H1 (cell line): Measurements from ENCODE around the gene STX16. TPM values are rescaled to one million over a fixed set of nuclear protein-coding genes. Genes with fewer than 3 reads are reported as not detected.

Experiments
- CTCF ChIA-PET: fragments of 300-600 bp; sonication (Branson Sonifier 250); formaldehyde crosslinking; loops from one replicate; lab custom pipeline; 2021; ENCODE audit not compliant: partially characterized antibody; lab: Charles Lee
- POLR2A ChIA-PET: fragments of 300-600 bp; sonication (Branson Sonifier 250); formaldehyde crosslinking; loops from one replicate; lab custom pipeline; 2021; ENCODE audit warnings: inconsistent platforms; ENCODE audit not compliant: partially characterized antibody; lab: Charles Lee
- DNase-seq, 2 experiments: peaks; one replicate each; pipeline versions ENCODE4 v3.0.0 to v3.0.0-alpha.2; 2010 to 2022; ENCODE audit warnings: low spot score in 2 of 2, low read depth in 1 of 2, mixed read lengths in 1 of 2
- FAIRE-seq: peaks from 2 replicates; lab custom pipeline; 2011; peaks lifted over from hg19 to GRCh38; lab: Jason Lieb, UNC
- H2AFZ ChIP-seq: 2 replicates; pipeline ENCODE4 v1.8.1; 2012; ENCODE audit warnings: low read length, inconsistent platforms
- H2AK5ac ChIP-seq: 2 replicates; pipeline ENCODE4 v1.6.1; 2013; ENCODE audit warnings: low read depth, low read length
- H2BK120ac ChIP-seq: replicated peaks from 2 replicates; pipeline ENCODE3; 2013; ENCODE audit warnings: low read depth, low read length, inconsistent platforms
- H2BK12ac ChIP-seq: 2 replicates; pipeline ENCODE4 v1.6.1; 2013; ENCODE audit warnings: low read depth, low read length
- H2BK15ac ChIP-seq: 2 replicates; pipeline ENCODE4 v1.6.1; 2013; ENCODE audit warnings: low read length
- H2BK20ac ChIP-seq: 2 replicates; pipeline ENCODE4 v1.6.1; 2013; ENCODE audit warnings: low read length
- H2BK5ac ChIP-seq: 2 replicates; pipeline ENCODE4 v1.6.1; 2013; ENCODE audit warnings: low read depth, low read length
- H3K14ac ChIP-seq: 2 replicates; pipeline ENCODE4 v1.6.1; 2013; ENCODE audit warnings: inconsistent platforms; ENCODE audit not compliant: insufficient read length
- H3K18ac ChIP-seq: 2 replicates; pipeline ENCODE4 v1.6.1; 2013; ENCODE audit warnings: low read length; ENCODE audit errors: extremely low read depth
- H3K23ac ChIP-seq: 2 replicates; pipeline ENCODE4 v1.6.1; 2013; ENCODE audit warnings: inconsistent platforms; ENCODE audit not compliant: insufficient read length
- H3K23me2 ChIP-seq: 2 replicates; pipeline ENCODE4 v1.6.1; 2013; ENCODE audit warnings: low read depth, low read length
- H3K27ac ChIP-seq: 2 replicates; pipeline ENCODE4 v1.6.1; 2011; ENCODE audit warnings: low read depth, low read length, inconsistent platforms
- H3K27me3 ChIP-seq, 4 experiments: replicated peaks in 1 of 4; 1 replicate in 1 of 4; 2 replicates in 3 of 4; pipeline versions ENCODE4 v1.6.1 to v1.8.1; 2011 to 2013; ENCODE audit warnings: low read length in 3 of 4, mild to moderate bottlenecking in 3 of 4, inconsistent platforms in 2 of 4, mixed read lengths in 2 of 4, moderate library complexity in 1 of 4; ENCODE audit not compliant: control insufficient read depth in 3 of 4, insufficient read depth in 3 of 4; ENCODE audit errors: extremely low read depth in 1 of 4
- H3K36me3 ChIP-seq, 4 experiments: 2 replicates each; pipeline versions ENCODE4 v1.6.1 to v1.8.1; 2011 to 2013; ENCODE audit warnings: mild to moderate bottlenecking in 4 of 4, low read length in 3 of 4, moderate library complexity in 2 of 4, control low read depth in 1 of 4, inconsistent platforms in 1 of 4; ENCODE audit not compliant: insufficient read depth in 4 of 4, control insufficient read depth in 2 of 4
- H3K4ac ChIP-seq: replicated peaks from 2 replicates; pipeline ENCODE3; 2013; ENCODE audit warnings: low read length, low read depth, mixed read lengths, inconsistent platforms; ENCODE audit not compliant: insufficient read length
- H3K4me1 ChIP-seq, 4 experiments: replicated peaks in 1 of 4; 1 replicate in 1 of 4; 2 replicates in 3 of 4; pipeline versions ENCODE4 v1.6.1 to v1.8.1; 2011 to 2013; ENCODE audit warnings: low read length in 3 of 4, inconsistent platforms in 2 of 4, mixed read lengths in 1 of 4; ENCODE audit not compliant: insufficient read depth in 4 of 4, control insufficient read depth in 3 of 4
- H3K4me2 ChIP-seq, 2 experiments: 2 replicates each; pipeline versions ENCODE4 v1.6.1 to v1.8.1; 2011 to 2013; ENCODE audit warnings: low read depth in 2 of 2, low read length in 2 of 2, control low read depth in 1 of 2, inconsistent platforms in 1 of 2, mild to moderate bottlenecking in 1 of 2; ENCODE audit not compliant: insufficient read depth in 1 of 2
- H3K4me3 ChIP-seq, 4 experiments: fragments of 200-600, 300-600 bp in 1 of 4; sonication (generic), shearing (Covaris generic), sonication (Bioruptor Twin) in 1 of 4; 2 replicates each; pipeline versions ENCODE4 v1.5.1 to v1.8.1; 2011 to 2016; ENCODE audit warnings: low read length in 4 of 4, low read depth in 3 of 4, control low read depth in 2 of 4, inconsistent platforms in 2 of 4, mild to moderate bottlenecking in 2 of 4, mixed read lengths in 1 of 4, moderate library complexity in 1 of 4; ENCODE audit not compliant: insufficient read depth in 2 of 4; ENCODE audit errors: extremely low read depth in 1 of 4
- H3K56ac ChIP-seq: replicated peaks from 2 replicates; pipeline ENCODE3; 2013; ENCODE audit warnings: low read depth, mild to moderate bottlenecking, mixed read lengths, low read length, inconsistent platforms; ENCODE audit not compliant: insufficient read length
- H3K79me1 ChIP-seq: 2 replicates; pipeline ENCODE4 v1.6.1; 2013; ENCODE audit warnings: low read depth, low read length, control low read depth
- H3K79me2 ChIP-seq, 2 experiments: 2 replicates each; pipeline versions ENCODE4 v1.6.1 to v1.8.1; 2012 to 2013; ENCODE audit warnings: low read length in 2 of 2, mild to moderate bottlenecking in 2 of 2, inconsistent platforms in 1 of 2; ENCODE audit not compliant: insufficient read depth in 2 of 2, control insufficient read depth in 1 of 2
- H3K9ac ChIP-seq, 4 experiments: replicated peaks in 1 of 4; 1 replicate in 1 of 4; 2 replicates in 3 of 4; pipeline versions ENCODE4 v1.6.1 to v1.8.1; 2011 to 2013; ENCODE audit warnings: low read depth in 3 of 4, low read length in 3 of 4, control low read depth in 2 of 4, mild to moderate bottlenecking in 2 of 4, moderate library complexity in 2 of 4, inconsistent platforms in 1 of 4; ENCODE audit errors: extremely low read depth in 1 of 4
- H3K9me3 ChIP-seq, 2 experiments: 2 replicates each; pipeline versions ENCODE4 v1.6.1 to v1.8.1; 2012 to 2013; ENCODE audit warnings: mild to moderate bottlenecking in 2 of 2, moderate library complexity in 2 of 2, control low read depth in 1 of 2, inconsistent platforms in 1 of 2, low read depth in 1 of 2, low read length in 1 of 2, mixed read lengths in 1 of 2; ENCODE audit not compliant: insufficient read depth in 2 of 2
- H4K20me1 ChIP-seq, 2 experiments: replicated peaks in 1 of 2; 2 replicates each; pipeline versions ENCODE3 to v1.8.1; 2011 to 2013; ENCODE audit warnings: inconsistent platforms in 2 of 2, low read length in 2 of 2, mild to moderate bottlenecking in 1 of 2; ENCODE audit not compliant: insufficient read depth in 2 of 2, control insufficient read depth in 1 of 2
- H4K5ac ChIP-seq: 2 replicates; pipeline ENCODE4 v1.6.1; 2013; ENCODE audit warnings: low read length, low read depth, mixed read lengths, inconsistent platforms; ENCODE audit not compliant: insufficient read length
- H4K8ac ChIP-seq: 2 replicates; pipeline ENCODE4 v1.8.0; 2013; ENCODE audit warnings: mild to moderate bottlenecking, moderate library complexity, low read length, inconsistent platforms; ENCODE audit not compliant: insufficient read depth; ENCODE audit errors: extremely low read depth
- H4K91ac ChIP-seq: replicated peaks from 2 replicates; pipeline ENCODE3; 2013; ENCODE audit warnings: low read length, mixed read lengths, inconsistent platforms; ENCODE audit not compliant: insufficient read length
- CBX5 ChIP-seq: fragments of 300-800, 300-1000 bp; sonication (generic); IDR thresholded peaks from 2 replicates; pipeline ENCODE4 v1.7.1; 2016; ENCODE audit warnings: antibody characterized with exemption, low read length, low read depth
- CTCF ChIP-seq, 3 experiments: IDR thresholded peaks; 1 replicate in 2 of 3; 2 replicates in 1 of 3; pipeline versions ENCODE4 v1.5.1 to v1.6.1; 2011; ENCODE audit warnings: low read length in 3 of 3, mild to moderate bottlenecking in 3 of 3, inconsistent platforms in 2 of 3, low read depth in 1 of 3, moderate library complexity in 1 of 3; ENCODE audit not compliant: insufficient read depth in 1 of 3; ENCODE audit errors: control extremely low read depth in 1 of 3
- RAD21 ChIP-seq, 2 experiments: IDR thresholded peaks in 1 of 2; conservative IDR thresholded peaks in 1 of 2; 2 replicates each; pipeline ENCODE4 v1.6.1; 2011; ENCODE audit warnings: low read depth in 2 of 2, low read length in 2 of 2, improper control_type of control experiment in 1 of 2, inconsistent platforms in 1 of 2, mild to moderate bottlenecking in 1 of 2, moderate library complexity in 1 of 2
- TCF12 ChIP-seq: IDR thresholded peaks from 2 replicates; pipeline ENCODE4 v1.6.1; 2011; ENCODE audit warnings: low read depth, mild to moderate bottlenecking, low read length
- YY1 ChIP-seq: IDR thresholded peaks from 2 replicates; pipeline ENCODE4 v1.6.1; 2011; ENCODE audit warnings: low read depth, mild to moderate bottlenecking, low read length
- WGBS, 2 experiments: shearing (Covaris generic) in 1 of 2; methylation state at CpG; one replicate each; pipeline versions ENCODE4 v1.1.6 to v1.1.7; 2013 to 2015; ENCODE audit warnings: low lambda C conversion rate in 2 of 2, mixed read lengths in 2 of 2, inconsistent platforms in 1 of 2, low coverage in 1 of 2, missing lambda C conversion rate in 1 of 2; ENCODE audit not compliant: insufficient replicate concordance in 2 of 2, insufficient coverage in 1 of 2, insufficient read length in 1 of 2; ENCODE audit errors: extremely low coverage in 1 of 2, missing lambda C conversion rate in 1 of 2; 5-methylcytosine and 5-hydroxymethylcytosine counted together
- polyA plus RNA-seq, 7 experiments: library from polyadenylated mRNA; depleted of rRNA in 3 of 7; stranded (reverse) in 5 of 7; unstranded in 2 of 7; fragments of >200 nt in 5 of 7; fragments of 200-250 nt in 2 of 7; gene quantifications; 1 replicate in 5 of 7; 2 replicates in 1 of 7; 4 replicates in 1 of 7; pipeline versions ENCODE4 v1.2.1 to v1.2.3, GENCODE V29; 2011 to 2013; ENCODE audit warnings: missing spikeins in 2 of 7, mixed read lengths in 2 of 7
- total RNA-seq: library from RNA; stranded (reverse); fragmentation: NEBNext Ultra II Directional; extraction: Animal tissue kit (Norgen Biotek cat#: 25700); gene quantifications from 2 replicates; pipeline ENCODE4 v1.2.1, GENCODE V29; 2021

The STX16 gene
- total and polyA plus RNA-seq, 2 of the 8 experiments (the other 6 are each of a cell fraction or from before 2014, with no cell fraction given): 45.2 to 61.6 TPM

- no peak overlapping the region for H3K9ac ChIP-seq
- no peak overlapping the region for H3K4ac ChIP-seq
- no peak overlapping the region for H3K14ac ChIP-seq
- CTCF ChIA-PET: interaction anchor here (0.6 to 7.1 kb wide), 3 partner anchors 72 to 185 kb away, joined by 3 to 21 read pairs (median 3); no protein-coding TSS in a partner anchor
- H4K5ac ChIP-seq: no peak overlapping the region
- H3K27ac ChIP-seq: no peak overlapping the region
- H3K18ac ChIP-seq: no peak overlapping the region
- H2BK120ac ChIP-seq: no peak overlapping the region
- H3K4me2 ChIP-seq: no peak overlapping the region
- peaks cover 0 to 2% (median 0%) of the 10 kb centered on the region in 4 experiments; a peak in 1 of 7 replicates for H3K4me1 ChIP-seq
- H3K27me3 ChIP-seq: 0 out of 7 replicates have a peak, but pooled peaks cover 0 to 2% (median 0%) of the 10 kb centered on the region in 4 experiments
- H3K36me3 ChIP-seq: no peaks in the 10 kb centered on the region
- no peaks in the 10 kb centered on the region for H3K79me2 ChIP-seq
- H4K8ac ChIP-seq: no peak overlapping the region
- H2AK5ac ChIP-seq: no peak overlapping the region
- FAIRE-seq: no peak
- H4K20me1 ChIP-seq: no peaks in the 10 kb centered on the region
- H3K9me3 ChIP-seq: peaks cover 0 to 3% of the 10 kb centered on the region in 2 experiments; a peak in 1 of 4 replicates
- no peaks in the 10 kb centered on the region for H3K79me1 ChIP-seq
- no peak overlapping the region for H3K23ac ChIP-seq
- no peak overlapping the region for H2BK15ac ChIP-seq
- no peak for DNase-seq
- H2BK12ac ChIP-seq: peak overlapping the region; percentile 19; the same call in 1 of the 2 replicates
- 82% methylated on average over 11 of the region's 11 CpGs; no CpG with 5 or more reads in 1 of the 2 experiments for WGBS, 2 experiments
- TF ChIP-seq RAD21 (IDR thresholded peaks at IDR 0.05 in 1 of 2, conservative IDR thresholded peaks at IDR 0.05 in 1 of 2; ENCODE audit: low read depth in 2 of 2, low read length in 2 of 2) (peak in 1 of 2 experiments; percentile 47; a peak in 2 of 4 replicates), CTCF (IDR thresholded peaks at IDR 0.05; ENCODE audit: control extremely low read depth in 1 of 3, insufficient read depth in 1 of 3, low read depth in 1 of 3, low read length in 3 of 3) (peak; percentile 31 to 55 (median 45)), TCF12 (no peak), YY1 (0 out of 2 replicates have a peak, but pooled peaks have one; percentile 14), CBX5 (no peak)
- H3K23me2 ChIP-seq: no peaks in the 10 kb centered on the region
- H2BK5ac ChIP-seq: no peak overlapping the region
- peak overlapping the region; percentile 32 for H4K91ac ChIP-seq
- POLR2A ChIA-PET: no interaction called here
- H3K4me3 ChIP-seq: no peak overlapping the region
- no peak overlapping the region for H2AFZ ChIP-seq
- no peak overlapping the region for H2BK20ac ChIP-seq
- no peak overlapping the region for H3K56ac ChIP-seq
Measured at GRCh38 chr20:58628491-58629214, 22.4 kb upstream of the STX16 start.
